ENCODE data around the gene PAPSS1.

DNA sequence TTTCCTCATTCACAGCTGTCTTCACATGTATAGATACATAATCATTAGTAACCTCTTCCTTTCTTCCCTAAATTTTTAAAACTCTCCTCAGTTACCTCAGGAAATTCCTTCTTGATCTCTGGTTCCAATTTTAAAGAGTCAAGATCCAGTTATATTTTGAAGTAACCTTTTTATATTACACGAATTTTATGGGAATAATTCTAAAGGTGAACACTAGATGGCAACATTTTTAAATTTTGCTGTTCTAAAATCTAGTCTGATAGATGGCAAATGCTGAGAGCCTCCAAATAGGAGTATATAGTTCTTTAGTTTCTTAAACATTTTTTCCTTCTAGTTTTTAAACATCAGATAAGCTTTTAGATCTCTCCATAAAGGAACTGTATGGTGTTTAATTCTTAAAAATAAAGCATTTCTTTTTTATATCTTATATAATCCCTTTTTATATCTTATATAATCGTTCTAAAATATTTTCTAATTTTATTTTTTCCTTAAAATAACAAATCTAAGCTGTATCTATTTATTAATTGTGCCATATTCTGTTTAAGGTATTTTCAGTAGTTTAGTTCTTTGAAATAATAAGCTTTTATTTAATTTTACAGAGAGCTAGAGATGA lies 37.9 kb upstream of the PAPSS1 start:
- TF ChIP-seq, protein P1, sequence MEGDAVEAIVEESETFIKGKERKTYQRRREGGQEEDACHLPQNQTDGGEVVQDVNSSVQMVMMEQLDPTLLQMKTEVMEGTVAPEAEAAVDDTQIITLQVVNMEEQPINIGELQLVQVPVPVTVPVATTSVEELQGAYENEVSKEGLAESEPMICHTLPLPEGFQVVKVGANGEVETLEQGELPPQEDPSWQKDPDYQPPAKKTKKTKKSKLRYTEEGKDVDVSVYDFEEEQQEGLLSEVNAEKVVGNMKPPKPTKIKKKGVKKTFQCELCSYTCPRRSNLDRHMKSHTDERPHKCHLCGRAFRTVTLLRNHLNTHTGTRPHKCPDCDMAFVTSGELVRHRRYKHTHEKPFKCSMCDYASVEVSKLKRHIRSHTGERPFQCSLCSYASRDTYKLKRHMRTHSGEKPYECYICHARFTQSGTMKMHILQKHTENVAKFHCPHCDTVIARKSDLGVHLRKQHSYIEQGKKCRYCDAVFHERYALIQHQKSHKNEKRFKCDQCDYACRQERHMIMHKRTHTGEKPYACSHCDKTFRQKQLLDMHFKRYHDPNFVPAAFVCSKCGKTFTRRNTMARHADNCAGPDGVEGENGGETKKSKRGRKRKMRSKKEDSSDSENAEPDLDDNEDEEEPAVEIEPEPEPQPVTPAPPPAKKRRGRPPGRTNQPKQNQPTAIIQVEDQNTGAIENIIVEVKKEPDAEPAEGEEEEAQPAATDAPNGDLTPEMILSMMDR (IDR thresholded peaks at IDR 0.05), result peak; percentile 46 to 70 (median 60)
- TF ChIP-seq POLR2AphosphoS5 (IDR thresholded peaks at IDR 0.05), result no peak
- no peak for TF ChIP-seq EP300 (IDR thresholded peaks at IDR 0.05)
